ENCODE results near the gene UBC. TPM values are rescaled to one million over a fixed set of nuclear protein-coding genes. Genes with fewer than 3 reads are reported as not detected.
"Not testable (repeated sequence)": the region's sequence is repeated elsewhere in the genome, so short reads cannot be mapped to it uniquely, and the experiment has no call there.

The UBC gene
- polyA plus RNA-seq, 1 donor = 802 TPM

DNA sequence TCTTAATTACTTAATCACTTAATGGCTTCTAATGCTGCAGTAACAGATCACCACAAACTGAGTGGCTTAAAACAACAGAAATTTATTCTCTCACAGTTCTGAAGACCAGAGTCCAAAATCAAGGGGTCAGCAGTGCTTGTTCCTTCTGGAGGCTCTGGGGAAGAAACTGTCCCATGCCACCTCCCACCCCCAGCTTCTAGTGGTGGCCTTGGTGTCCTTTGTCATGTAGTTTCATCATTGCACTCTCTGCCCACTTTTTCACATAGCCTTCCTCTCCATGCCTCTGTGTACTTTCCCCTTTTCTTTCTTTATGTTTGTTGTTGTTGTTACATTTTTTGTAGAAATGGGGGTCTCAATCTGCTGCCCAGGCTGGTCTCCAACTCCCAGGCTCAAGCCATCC, 16.1 kb upstream of the UBC start:
- no peak for DNase-seq

DNA sequence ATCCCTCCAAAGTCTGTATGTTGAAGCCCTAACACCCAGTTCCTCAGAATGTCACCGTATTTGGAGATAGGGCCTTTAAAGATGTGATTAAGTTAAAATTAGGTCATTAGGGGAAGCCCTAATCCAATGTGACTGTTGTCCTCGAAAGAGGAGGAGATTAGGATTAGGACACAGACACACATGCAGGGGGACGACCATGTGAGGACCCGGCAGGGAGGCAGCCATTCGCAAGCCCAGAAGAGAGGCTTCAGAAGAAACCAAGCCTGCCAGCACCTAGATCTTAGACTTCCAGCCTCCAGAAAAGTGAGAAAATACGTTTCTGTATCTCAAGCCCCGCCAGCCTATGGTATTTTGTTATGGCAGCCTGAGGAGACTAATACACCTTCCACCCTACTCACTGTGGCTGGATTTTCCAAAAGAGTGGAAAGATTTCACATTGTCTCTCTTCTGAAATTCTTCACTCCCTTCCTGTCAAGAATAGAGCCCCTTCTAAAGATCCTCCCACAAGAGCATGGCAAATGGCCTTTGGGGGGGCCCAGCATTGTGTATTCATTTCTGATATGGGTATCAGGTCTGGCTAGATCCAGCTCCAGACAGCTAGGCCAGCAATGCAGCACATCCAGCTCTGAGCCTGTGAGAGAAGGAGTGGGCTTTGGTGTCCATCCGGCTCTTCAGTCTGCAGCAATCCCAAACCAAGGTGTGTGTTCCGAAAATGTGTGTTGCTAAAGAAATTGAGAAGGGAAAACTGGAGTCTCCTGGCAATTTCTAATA, 15.4 kb upstream of the UBC start:
- DNase-seq = no peak

DNA sequence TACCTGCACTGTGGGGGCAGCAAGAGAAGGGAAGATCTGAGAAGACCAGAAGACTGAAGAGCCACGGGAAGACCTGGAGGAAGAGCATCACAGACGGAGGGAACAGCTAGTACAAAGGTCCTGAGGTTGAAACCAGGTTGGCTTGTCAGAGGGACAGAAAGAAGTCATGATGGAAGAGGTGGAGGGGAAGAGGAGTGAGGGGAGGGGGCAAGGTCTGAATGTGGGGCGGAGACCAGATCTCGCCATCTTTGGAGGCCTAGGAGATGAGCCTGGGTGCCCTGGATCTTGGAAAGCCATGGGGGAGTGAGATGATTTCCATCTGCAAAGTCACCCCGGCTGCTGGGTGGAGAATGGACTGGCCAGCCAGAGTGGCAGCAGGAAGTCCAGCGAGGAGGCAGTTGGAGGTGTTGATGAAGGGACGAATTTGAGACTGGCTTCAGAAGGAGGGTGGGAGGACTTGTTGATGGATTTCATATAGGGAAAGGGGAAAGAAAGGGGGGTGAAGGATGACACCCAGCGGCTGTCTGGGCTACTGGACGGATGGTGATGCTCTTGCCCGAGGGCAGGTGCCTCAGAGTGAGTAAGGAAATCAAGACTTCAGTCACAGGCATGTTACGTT, 14.6 kb upstream of the UBC start:
- DNase-seq = no peak

DNA sequence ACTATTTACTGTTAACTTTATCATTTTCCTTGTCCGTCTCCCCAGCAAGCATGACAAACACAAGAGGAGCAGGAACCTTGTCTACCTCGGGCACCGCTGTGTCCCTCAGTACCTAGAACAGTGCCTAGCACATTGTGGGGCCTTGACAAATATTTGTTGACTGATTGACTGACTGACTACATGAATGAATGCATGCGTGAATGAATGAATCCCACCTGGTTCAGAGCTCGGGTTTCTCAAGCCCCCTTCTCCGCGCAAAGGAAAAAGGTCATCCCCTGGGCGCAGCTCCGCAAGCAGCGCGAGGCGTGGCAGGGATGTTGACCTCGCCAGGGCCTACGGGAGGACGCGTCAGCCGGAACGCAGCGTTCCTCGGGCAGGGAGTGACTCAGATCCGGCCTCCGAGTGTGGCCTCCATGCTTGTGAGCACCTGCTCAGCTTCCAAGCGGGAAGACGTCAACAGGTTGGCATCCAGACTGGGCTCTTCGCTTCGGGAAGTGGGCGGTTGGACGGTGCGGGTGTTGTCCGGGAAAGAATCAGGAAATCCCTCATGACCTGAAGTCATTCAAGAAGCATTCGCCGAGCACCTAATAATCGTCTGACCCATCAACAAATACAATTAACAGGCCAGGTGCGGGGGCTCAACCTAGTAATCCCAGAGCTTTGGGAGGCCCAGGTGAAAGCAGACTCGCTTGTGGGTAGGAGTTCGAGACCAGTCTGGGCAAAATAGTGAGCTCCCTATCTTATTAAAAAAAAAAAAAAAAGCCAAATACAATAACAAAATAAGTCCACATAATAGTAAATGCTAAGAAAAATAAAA, 13.9 kb upstream of the UBC start:
- DNase-seq = peak; percentile 61

DNA sequence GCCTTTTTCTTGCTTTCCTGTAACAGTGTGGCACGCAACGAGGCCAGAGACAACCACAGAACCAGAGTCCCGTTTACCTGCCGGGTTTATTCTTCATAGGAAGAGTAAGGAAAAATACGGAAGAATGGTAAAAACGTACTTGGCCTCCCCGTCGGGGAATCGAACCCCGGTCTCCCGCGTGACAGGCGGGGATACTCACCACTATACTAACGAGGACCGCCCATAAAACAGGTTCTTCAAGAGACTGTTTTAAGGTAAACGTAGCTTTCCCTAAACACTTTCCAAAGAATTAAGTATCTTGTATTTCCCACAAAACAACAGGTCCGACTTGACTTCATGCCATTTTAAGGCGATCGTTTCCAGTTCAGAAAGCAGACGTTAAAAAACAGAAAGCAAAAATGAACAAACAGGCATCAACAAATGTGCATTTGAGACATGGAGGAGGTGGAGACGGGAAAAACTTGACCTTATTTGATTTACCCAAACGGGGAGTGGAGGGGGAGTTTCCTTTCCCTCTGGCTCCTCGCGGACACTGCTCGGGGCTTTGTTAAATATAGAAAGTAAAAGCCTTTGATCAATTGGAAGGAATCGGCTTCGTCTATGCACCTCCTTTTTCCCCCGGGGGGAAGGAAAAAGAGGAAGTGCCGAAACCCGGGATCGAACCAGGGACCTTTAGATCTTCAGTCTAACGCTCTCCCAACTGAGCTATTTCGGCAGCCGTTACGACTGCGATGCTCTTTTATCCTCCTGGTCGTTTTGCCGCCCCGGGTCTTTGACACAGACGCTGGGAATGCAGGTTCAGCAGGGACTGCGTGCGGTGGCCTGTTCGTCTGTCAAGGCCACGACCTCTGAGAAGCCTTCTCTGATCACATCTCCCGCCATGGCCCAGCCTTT, 13.0 kb upstream of the UBC start:
- DNase-seq = peak; percentile 89

DNA sequence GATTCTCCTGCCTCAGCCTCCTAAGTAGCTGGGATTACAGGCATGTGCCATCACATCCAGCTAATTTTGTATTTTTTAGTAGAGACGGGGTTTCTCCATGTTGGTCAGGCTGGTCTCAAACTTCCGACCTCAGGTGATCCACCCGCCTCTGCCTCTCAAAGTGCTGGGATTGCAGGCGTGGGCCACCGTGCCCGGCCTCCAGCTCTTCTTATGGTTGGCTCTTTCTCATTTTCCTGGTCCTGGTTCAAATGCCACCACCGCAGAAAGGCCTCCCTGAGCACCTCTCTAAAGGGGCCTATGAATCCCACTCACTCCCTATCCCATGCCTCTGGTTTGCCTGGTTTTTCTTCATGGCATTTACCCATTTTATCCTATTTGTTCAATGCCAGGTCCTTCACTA, 11.3 kb upstream of the UBC start:
- DNase-seq = not testable (repeated sequence)

DNA sequence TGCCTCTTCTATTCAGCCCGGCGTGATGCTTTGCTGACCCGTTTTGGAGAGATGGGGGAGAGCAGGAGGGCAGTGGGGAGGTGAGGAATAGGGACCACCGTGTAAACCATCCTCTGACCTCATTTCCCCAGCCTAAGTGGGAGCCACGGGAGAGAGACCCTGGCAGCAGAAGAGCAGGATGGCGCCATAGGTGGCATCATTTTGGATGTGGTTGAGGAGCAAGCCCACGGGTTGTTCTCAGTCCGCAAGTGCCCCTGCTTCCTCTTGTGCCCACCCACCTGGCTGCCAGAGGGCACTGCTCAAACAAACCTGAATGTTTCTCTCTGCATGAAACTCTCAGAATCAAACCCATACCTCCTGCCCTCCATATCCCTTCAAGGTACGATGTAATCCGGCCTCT, 10.7 kb upstream of the UBC start:
- no peak for DNase-seq

DNA sequence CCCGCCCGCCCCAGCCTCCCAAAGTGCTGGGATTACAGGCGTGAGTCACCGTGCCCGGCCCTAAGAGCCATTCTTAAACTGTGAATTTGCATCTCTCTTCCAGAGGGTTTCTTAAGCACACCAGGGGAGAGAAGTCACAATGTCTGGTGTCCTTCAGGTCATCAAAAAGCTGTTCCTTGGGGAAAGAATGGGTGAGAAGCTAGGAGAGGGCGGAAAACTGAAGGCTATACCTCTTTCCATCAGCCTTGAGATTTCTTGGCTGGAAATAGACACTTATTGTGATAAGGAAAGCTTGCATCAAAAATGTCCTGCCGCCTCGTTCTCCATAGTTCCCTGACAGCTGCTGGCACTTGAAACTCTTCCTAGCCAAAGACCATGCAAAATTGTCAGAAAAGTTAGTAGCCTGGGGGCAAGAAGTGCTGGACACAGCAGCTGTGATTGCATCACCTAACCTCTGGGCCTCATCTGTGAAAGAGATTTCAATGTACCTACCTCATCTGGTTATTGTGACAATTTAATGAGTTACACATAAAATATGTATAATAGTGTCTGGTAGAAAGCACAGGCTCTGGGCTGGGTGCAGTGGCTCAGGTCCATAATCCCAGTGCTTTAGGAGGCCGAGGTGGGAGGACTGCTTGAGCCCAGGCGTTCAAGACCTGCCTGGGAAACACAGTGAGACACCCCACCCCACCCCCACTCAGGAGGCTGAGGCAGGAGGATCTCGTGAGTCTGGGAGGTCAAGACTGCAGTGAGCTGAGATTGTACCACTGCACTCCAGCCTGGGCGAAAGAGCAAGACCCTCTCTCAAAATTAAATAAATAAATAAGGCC, 9.7 kb upstream of the UBC start:
- no peak for DNase-seq

DNA sequence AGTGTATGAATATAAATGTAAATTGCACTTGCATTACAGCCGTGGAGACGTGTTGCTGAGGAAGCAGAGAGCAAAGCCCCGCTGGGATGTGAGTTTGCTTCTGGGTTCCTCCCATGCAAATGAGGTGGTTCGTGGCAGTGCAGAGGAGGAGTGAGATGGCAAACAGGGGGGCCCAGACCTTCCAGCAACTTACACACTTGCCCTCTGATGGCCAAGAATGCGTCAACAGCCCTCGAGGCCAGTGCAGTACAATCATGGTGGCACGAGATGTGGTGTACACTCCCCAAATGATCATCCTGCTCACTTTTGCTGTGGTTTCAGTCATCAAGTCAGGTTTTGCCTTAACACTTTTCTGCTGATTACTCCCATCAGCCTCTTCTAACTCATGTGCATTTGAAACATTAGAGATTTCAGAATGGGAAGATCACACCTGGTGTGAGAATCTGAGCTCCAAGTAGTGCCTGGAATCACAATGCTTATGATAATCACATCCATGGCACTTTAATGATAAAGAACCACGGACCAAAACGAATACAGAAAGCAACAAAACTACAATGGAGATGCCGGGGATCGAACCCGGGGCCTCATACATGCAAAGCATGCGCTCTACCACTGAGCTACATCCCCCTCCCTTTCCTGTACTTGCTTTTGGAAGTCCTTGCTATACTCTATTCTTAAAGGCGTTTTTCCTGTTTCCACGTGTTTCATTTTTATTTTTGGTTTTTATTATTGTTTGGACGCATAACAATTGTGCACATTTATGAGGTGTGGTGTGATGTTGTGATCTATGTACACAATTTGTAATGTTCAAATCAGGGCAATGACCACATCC, 7.0 kb upstream of the UBC start:
- peak; percentile 66 for DNase-seq

DNA sequence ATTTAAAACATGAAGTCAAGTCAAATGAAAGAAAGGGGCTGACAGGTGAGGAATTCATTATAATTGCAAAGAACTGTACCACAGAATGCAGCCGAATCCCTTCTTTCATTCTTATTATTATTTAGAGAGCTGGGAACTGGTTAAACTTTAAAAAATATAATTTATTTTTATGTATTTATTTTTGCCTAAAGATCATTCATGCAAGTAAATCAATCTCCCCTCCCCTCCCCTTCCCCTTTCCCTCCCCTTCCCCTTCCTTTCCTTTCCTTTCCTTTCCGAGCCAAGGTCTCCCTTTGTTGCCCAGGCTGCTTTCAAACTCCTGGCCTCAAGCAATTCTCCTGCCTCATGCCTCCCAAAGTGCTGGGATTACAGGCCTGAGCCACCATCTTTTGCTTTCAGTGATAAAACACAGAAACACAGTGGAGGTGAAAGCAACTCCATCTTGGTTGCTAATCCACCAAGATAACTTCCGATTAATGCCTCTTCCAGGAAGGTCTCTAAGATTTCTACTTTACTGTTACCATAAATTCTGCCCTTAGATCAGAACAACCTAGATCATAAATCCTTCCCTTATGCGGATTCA, 6.0 kb upstream of the UBC start:
- no peak for DNase-seq

DNA sequence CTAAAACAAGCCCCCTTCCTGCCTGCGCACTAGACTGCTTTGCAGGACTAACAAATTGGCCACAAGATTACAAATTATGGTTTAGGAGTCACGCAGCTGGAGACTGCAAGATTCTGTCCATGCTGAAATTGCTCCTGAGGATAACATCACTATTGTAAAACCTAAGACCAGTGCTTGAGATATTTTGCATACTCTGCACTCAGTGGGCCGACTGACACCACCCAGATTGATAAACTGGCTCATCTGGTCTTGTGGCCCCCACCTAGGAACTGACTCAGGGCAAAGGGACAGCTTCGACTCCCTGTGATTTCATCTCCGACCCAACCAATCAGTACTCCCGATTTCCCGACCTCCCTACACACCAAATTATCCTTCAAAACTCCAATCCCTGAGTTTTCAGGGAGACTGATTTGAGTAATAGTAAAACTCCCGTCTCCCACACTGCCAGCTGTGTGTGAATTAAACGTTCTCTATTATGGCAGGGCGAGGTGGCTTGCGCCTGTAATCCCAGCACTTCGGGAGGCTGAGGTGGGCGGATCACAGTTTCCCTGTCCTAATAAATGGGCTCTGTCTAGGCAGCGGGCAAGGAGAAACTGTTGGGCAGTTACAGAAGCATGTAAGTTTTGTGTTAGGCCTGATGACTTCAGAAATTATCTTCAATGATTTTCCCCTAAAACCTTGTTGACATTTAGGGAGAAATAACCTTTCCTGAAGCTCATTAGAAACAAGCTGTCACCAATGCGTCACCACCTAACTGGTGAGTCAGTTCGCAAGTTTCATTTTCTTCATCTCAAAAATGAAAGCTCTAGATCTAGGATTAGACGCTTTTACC, 5.3 kb upstream of the UBC start:
- no peak for DNase-seq

DNA sequence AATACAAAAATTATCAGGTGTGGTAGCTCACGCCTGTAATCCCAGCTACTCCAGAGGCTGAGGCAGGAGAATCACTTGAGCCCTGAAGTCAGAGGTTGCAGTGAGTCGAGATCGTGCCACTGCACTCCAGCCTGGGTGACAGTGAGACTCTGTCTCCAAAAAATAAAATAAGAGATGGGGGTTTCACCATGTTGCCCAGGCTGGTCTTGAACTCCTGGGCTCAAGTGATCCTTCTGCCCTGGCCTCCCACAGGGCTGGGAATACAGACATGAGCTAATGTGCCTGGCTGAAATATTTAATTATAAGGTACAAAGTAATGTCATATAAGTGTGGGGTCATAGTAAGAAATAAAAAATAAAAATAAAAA, 4.2 kb upstream of the UBC start:
- DNase-seq = not testable (repeated sequence)

DNA sequence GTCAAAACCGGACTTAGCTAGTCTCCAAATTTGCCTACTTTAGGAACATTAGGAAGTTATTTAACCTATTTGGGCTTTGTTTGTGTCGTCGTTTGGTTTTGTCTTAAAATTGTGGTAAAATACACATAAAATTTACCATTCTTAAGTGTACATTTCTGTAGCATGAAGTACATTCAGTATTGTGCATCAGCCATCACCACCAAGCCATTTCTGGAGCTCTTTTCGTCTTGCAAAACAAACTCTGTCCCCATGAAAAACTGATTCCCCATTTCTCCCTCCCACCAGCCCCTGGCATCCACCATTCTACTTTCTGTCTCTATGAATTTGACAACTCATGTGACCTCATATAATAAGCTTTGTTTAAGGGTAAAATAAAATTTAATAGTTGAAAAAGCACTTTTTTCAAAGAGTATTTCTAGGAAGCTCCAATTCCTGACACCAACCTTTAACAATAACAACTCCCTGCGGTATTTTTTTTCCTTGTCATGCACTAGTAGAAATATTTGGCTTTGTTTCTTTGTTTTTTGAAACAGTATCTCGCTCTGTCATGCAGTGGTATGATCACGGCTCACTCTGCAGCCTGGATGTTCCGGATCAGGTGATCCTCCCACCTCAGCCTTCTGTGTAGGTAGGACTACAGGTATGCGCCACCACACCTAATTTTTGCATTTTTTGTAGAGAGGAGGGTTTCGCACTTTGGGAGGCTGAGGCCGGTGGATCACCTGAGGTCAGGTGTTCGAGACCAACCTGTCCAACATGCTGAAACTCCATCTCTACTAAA, 3.6 kb upstream of the UBC start:
- DNase-seq = no peak

DNA sequence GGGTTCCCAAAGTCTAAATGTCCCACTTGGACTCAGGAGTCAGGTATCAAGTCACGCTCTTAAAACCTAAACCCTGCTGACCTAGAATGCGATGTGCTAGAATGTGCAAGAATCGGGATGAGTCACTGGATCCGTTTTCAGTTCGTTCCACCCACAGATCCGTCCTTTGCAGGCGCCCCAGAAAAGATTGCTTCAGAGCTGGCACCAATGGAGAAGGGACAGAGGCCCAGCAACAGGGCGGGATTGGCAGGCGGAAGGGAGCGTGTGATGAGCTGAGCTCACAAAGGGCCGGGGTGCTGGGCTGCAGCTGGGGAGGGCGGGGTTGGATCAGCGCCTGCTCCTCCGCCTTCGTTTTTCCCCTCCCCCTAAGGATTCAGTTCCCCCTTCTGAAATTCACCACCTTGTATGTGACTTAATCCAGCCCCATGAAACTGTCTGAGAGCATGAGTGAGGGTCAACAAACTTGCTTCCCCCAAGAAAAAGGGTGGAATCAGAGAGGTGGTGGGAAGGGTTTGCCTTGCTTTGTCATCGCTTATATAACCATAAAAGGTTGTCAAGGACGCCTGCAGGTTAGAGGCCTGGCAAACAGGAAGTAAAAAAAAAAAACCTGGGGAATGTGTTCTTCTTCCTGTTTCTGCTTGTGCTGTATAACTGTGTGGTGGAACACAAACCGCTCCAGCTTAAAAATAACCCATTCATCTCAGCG, 2.8 kb upstream of the UBC start:
- DNase-seq = peak; percentile 99

DNA sequence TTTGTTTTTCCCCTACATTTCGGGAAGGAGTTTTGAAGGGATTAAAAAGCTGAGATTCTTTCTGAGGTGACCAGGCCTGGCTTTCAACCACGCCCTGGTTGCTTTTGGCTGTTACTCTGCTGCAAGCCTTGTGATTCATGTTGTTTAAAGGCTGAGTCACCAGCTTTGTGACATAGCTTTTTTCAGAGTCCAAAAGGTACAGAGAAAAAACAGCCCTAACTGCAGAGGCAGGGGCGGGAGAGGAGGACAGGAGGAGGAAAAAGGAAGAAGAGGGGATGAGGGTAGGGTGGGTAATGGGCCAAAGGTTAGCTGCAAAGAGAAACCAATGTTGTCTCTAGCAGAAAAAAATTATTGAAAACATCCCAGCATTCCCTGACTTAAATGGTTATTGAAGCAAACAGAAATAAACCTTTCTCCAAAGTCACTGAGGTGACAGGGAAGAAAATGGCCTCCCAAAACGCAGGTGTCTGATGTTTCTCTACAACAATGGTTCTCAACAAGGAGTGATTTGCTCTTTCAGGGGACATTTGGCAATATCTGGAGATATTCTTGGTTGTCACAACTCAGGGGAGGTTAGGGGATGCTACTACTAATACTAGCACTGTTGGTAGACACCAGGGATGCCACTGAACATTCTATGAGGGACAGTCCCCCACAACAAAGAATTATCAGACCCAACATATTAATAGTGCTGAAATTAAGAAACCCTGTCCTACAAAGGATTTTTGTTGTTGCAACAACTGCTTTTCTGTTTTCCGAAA, 2.1 kb upstream of the UBC start:
- no peak for DNase-seq

DNA sequence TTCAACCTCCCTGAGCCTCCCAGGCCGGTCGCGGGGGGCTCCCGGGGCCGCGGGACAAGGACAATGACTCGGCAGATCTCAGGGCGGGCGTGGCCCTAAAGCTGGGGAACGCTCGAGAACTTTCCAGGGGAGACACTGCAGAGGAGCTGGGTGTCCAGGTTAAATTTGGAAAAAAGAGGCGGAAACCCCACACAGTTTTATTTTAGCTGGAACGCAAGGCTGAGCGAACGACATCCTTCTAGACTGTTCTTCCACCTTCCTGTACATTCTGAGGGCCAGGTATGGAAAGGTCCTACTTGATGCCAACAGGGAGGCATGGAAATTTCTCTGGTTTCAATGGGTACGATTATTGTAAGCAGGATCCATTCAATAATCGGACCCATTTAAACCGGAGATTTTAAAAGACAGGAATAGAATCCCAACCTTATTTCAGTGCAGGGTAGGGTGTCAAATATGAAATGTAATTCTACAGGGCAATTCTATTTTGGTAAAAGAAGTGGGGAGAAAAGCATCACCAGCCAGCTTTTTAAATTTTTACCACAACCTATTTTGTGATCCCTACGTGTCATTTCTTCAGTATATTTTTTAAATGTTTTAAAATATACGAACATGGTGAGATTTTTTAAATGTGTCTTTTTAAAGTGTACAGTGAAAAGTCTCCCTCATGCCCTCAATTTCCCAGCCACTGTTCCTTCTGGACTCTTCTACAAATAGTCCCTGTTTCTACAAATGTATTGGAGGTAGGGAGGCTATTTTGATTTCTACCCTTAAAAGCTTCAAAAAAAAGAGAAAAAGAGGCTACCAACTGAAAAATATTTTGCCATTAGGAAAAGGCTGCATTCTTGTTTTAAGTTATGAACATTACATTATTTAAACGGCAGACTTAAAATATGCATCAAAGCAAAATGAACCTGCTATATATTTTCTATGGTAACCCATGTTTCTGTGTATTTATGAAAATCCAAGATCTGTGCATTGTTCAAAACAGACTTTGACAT, 1.1 kb upstream of the UBC start:
- DNase-seq = no peak

Data from hindlimb muscle (tissue), 1 donor.